T-helper 1 cell (primary cell): Measurements from ENCODE around the gene INPP5A.

Experiments used
- DNase-seq, 5 donors: peaks; one replicate each; pipeline ENCODE4 v3.0.0-alpha.2; 2012 to 2020

INPP5A gene

GRCh38 chr10:132518572-132519381 lies 18.8 kb upstream of the INPP5A start:
- no peak for DNase-seq

DNA sequence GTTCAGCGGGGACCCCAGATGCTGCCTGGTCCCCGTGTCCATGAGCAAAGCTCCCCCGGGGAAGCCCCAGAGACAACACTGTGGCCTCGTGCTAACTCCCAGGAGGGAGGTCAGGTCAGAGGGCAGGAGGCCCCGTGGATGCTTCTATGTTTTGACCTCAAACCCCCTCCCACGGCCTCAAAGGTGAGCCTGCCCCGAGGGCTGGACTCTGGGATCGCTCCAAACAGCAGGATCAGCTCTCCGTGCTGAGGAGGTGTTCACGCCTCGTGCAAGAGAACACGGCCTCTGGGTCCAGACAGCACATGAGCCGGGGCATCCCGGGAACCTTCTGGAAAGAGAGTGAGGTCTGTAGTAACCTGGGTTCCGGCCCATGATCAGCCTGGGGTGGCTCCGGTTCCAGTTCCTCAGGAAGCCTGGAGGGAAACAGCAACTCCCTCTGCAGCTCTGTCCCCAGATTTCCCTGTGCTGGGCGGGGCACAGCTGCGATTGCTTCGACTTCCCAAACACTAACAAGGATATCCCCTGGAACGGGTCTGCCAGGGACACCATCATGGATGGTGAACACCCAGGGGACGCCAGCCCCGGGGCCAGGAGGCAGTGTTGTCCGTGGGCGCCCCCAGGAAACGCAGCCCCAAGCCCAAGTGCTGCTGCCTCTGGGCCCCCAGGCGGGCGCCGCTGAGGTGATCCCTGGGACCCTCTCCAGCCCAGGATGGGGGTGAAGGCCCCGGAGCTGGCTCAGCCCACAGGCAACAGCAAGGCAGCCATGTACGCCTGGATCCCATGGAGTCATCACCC lies 18.0 kb upstream of the INPP5A start:
- DNase-seq, result no peak

DNA sequence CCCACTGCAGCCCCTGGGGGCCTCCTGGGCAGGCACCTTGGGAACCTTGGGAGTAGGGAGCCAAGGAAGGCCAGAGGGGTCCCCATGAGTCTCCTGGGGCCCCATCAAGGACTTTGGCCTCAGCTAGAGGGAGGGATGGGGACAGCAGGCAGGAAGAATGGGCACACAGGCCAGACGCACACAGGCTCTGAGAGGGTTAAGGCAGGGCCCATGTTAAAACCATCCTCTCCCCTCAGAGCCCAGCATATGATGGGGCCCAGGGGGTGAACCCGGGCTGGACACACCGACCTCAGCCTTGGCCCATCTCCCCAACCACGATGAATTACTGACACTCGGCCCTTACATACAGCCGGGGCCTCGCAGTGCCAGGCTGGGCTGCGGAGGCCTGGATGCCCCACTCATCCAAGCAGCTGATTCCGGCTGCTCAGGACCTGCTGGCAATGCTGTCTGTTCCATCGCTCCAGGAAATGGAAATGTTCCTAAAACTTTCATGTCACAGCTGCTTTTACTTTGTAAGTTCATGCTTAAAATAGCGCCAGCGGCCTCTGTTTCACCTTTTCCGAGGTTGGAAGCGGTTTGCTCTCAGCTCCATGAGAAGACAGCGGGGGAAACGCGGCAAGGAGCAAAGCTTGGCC lies 17.3 kb upstream of the INPP5A start:
- DNase-seq, result no peak

DNA sequence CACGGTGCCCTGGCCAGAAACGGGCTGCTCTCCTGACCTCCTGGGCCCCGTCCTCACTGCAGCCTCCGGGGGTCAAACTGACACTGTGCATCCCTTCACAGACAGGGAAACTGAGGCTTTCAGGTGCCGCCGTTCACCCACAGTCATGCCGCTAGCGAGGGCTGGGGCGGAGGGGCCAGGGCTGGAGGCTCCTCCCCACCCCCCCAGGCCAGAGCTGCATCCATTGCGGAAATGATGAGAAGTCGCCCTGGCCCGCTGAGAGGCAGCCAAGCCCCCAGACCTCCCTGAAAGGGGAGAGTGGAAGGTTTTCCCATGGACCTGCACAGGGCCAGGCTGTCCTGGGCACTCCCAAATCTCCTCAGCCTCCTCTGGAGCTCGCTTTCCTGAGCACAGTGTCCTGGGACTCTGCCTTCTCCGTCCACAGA lies 16.5 kb upstream of the INPP5A start:
- DNase-seq, result no peak

GRCh38 chr10:132521466-132522102 lies 16.0 kb upstream of the INPP5A start:
- DNase-seq, result no peak

GRCh38 chr10:132522521-132523411 lies 14.8 kb upstream of the INPP5A start:
- no peak for DNase-seq

GRCh38 chr10:132523561-132524442 lies 13.8 kb upstream of the INPP5A start:
- DNase-seq, result no peak

DNA sequence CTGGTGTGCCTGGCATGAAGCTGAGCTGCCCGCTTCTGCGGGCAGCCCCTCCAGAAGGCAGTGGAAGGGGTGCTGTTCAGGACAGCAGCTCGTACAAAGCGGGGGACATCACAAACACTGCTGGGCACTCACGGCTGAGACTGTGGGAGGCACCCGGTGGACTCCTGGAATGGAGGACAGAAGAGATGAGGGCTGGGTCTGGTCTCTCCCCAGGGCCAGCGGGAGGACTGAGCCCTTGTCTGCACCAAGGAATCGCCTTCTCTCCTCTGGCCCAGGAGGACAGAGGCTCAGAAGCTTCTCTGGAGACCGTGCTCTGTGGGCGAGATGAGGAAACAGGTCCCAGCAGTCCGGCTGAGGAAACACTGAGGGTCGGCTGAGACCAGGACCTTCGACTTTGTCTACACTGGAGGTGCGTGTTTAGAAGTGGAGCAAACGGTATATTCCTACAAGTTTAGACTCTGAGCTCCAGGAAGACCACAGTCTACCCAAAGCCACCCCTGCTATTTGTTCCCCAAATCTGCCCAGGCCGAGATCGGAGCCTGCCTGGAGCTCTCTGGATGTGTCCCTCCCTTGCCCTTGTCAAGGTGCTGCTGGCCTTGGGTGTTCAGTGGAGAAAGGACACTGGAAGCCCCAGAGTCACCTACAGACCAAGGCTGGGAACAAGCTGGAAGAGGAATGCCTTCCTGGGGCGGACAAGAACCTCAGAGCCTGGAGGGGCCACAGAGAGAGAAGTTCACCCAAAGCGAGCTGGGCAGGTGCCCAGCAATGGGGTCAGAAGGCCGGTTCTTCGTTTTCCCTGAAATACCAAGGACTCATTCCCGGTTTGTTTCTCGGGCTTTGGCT lies 12.9 kb upstream of the INPP5A start:
- no peak for DNase-seq

DNA sequence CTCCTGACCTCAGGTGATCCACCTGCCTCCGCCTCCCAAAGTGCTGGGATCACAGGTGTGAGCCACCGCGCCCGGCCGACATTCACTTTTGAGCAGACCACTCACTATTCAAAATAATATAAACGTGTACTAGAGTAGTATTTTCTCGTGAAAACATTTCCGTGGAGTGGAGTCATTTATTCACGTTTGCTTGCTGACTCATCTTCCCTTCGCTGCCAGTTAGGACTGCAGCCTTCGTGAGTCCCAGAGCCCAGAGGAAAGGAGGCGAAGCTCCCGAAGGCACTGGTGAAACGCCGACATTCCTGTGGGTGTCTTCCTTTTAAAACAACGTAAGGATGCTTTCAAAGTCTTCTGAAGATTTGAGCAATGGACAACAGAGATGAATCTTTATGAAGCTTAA lies 10.9 kb upstream of the INPP5A start:
- DNase-seq, result no peak

DNA sequence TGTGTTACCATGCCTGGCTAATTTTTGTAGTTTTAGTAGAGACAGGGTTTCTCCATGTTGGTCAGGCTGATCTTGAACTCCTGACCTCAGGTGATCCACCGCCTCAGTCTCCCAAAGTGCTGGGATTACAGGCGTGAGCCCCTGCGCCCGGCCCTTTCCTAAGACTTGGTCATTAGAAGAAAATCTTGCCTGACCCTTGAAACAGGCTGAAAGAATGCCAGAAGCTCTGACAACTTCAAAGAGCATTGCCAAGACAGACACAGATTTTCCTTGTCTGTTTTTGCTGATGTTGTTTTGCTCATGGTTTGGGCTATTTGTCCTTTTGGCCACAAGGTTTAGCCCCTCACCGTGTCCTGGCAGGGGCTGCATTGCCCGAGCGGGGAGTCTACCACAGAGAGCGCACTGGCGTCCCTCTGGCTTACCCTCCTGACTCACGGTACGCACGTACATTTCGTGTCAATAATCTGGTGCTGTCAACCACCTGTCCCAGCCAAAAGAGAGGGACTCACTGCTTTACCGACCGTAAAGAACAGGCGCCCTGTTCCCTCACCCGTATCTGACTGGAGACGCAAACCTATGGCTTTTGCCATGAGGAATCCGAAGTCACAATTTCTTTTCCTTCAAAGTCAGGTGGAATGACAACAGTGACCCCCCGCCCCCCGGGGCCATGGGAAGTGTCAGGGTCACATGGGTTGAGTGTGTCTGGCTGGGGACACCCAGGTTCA lies 10.1 kb upstream of the INPP5A start:
- DNase-seq, result no peak

DNA sequence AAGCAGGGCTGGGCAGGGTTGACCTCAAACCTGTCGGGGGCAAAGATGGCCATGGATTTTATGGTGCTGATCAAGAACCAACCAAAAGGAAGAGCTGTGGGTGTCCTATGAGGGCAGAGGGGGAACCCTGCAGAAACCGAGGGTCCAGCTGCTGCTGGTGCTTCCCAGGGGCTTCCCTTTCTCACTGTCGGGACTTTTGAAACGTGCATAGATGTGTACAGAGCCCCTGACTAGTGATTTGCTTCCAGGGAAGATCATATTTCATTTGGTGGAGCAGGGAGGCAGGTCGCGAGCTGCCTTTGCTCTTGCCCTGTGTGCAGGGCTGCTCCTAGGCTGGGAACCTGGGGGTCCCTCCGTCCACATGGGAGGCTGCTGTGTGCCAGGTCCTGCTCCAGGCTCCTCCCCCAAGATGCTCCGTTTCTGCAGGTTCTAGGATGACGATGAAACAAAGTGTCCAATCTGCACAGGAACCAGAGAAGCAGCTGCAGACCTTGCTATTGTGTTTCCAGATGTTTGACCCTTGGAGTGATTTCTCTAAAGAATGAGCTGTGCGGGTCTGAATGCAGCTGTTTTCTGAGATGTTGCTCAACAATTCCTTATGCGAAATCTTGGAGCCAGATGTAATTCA lies 9.4 kb upstream of the INPP5A start:
- DNase-seq, result no peak

- DNase-seq, result no peak
These were observed 5.4 kb upstream of the INPP5A start for GRCh38 chr10:132532179-132532578.

DNA sequence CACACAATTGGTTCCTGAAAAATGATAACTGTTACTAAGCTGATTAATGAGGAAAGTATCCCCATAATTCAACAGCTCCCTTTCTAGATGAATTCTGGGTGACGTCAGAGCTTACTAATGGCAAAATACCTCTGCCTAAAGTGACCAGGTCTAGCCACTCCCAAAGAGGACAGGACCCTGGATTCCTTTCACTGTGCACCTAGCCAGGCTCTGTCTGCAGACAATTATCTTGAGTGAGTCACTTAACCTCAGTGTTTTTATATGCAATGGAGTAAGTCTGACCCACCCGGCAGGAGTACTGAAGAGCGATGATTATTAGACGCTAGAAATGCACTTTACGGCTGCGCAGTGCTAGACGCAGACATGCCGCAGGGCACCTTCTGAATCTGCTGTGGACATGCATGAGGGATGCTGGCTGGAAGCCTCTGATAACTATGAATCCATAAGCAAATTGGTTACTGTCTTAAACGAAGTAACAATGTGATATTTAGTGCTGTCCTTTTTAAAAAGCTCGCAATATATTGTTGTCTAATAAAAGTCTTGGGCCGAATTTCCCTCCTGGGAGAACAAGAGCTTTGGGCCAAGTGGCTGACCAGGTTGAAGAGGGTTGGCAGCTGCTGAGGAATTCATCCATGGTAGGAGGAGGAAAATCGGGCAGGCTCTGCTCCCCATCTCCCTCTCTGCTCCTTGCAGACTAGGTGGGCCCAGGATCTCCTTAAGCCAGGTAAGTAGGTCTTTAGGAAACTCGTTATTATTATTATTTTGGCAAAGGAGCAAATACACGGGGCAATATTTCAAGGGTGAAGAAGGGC lies 4.6 kb upstream of the INPP5A start:
- DNase-seq, result no peak

GRCh38 chr10:132533571-132534260 lies 3.9 kb upstream of the INPP5A start:
- no peak for DNase-seq

GRCh38 chr10:132534391-132535064 lies 3.1 kb upstream of the INPP5A start:
- no peak for DNase-seq

DNA sequence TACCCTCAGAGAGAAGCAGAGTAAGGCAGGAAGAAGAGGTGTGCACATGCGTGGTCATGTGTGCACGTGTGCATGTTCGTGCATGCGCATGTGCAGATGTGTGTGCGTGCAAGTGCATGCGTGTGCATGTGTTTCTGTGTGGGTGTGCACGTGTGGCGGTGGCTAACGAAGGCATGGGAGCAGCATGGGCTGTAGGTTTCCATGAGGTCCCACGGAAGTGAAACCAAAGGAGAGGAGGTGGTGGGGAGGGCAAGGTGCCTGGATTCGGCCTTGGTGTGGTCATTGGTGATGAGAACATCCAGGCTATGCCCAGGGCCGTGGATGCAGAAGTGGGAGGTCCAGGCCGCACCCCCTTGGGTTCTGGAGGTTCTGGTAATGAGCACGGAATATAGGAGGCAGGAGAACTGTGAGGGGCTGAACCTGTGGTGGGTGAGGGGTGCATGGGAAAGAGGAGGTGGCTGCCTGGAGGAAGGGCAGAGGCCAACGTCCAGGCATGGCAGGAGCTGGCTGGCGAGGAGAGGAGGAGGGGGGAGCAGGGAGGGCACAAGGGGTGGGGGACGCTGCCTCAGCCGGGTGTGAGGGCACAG lies 2.4 kb upstream of the INPP5A start:
- no peak for DNase-seq
